A673 (cell line): Measurements from ENCODE around the gene HECW1.

Source experiments
- CTCF ChIP-seq: fragments of 300-800, 200-600 bp; sonication (generic); conservative IDR thresholded peaks from 2 replicates; pipeline ENCODE4 v1.5.1; 2017; ENCODE audit warnings: low read depth, mild to moderate bottlenecking, antibody characterized with exemption, low read length, moderate library complexity, mixed read lengths
- EZH2 ChIP-seq: fragments of 200-600 bp; sonication (generic); IDR thresholded peaks from 2 replicates; pipeline ENCODE4 v1.6.1; 2017; ENCODE audit warnings: borderline replicate concordance, low read depth, mild to moderate bottlenecking, mixed read lengths, antibody characterized with exemption, low read length; ENCODE audit not compliant: poor library complexity, severe bottlenecking

- TF ChIP-seq CTCF (no peak), EZH2 (no peak)
Measured at GRCh38 chr7:43302773-43303460, 190.5 kb downstream of the HECW1 start.
